H1 (cell line): ENCODE measurements around the gene ADGRG2. TPM values are rescaled to one million over a fixed set of nuclear protein-coding genes. Genes with fewer than 3 reads are reported as not detected.

Source experiments
- CTCF ChIA-PET: fragments of 300-600 bp; sonication (Branson Sonifier 250); formaldehyde crosslinking; loops from one replicate; lab custom pipeline; 2021; ENCODE audit not compliant: partially characterized antibody; lab: Charles Lee
- POLR2A ChIA-PET: fragments of 300-600 bp; sonication (Branson Sonifier 250); formaldehyde crosslinking; loops from one replicate; lab custom pipeline; 2021; ENCODE audit warnings: inconsistent platforms; ENCODE audit not compliant: partially characterized antibody; lab: Charles Lee
- DNase-seq, 2 experiments: peaks; one replicate each; pipeline versions ENCODE4 v3.0.0 to v3.0.0-alpha.2; 2010 to 2022; ENCODE audit warnings: low spot score in 2 of 2, low read depth in 1 of 2, mixed read lengths in 1 of 2
- FAIRE-seq: peaks from 2 replicates; lab custom pipeline; 2011; peaks lifted over from hg19 to GRCh38; lab: Jason Lieb, UNC
- H2AFZ ChIP-seq: 2 replicates; pipeline ENCODE4 v1.8.1; 2012; ENCODE audit warnings: low read length, inconsistent platforms
- H2AK5ac ChIP-seq: 2 replicates; pipeline ENCODE4 v1.6.1; 2013; ENCODE audit warnings: low read depth, low read length
- H2BK120ac ChIP-seq: replicated peaks from 2 replicates; pipeline ENCODE3; 2013; ENCODE audit warnings: low read depth, low read length, inconsistent platforms
- H2BK12ac ChIP-seq: 2 replicates; pipeline ENCODE4 v1.6.1; 2013; ENCODE audit warnings: low read depth, low read length
- H2BK15ac ChIP-seq: 2 replicates; pipeline ENCODE4 v1.6.1; 2013; ENCODE audit warnings: low read length
- H2BK20ac ChIP-seq: 2 replicates; pipeline ENCODE4 v1.6.1; 2013; ENCODE audit warnings: low read length
- H2BK5ac ChIP-seq: 2 replicates; pipeline ENCODE4 v1.6.1; 2013; ENCODE audit warnings: low read depth, low read length
- H3K14ac ChIP-seq: 2 replicates; pipeline ENCODE4 v1.6.1; 2013; ENCODE audit warnings: inconsistent platforms; ENCODE audit not compliant: insufficient read length
- H3K18ac ChIP-seq: 2 replicates; pipeline ENCODE4 v1.6.1; 2013; ENCODE audit warnings: low read length; ENCODE audit errors: extremely low read depth
- H3K23ac ChIP-seq: 2 replicates; pipeline ENCODE4 v1.6.1; 2013; ENCODE audit warnings: inconsistent platforms; ENCODE audit not compliant: insufficient read length
- H3K23me2 ChIP-seq: 2 replicates; pipeline ENCODE4 v1.6.1; 2013; ENCODE audit warnings: low read depth, low read length
- H3K27ac ChIP-seq: 2 replicates; pipeline ENCODE4 v1.6.1; 2011; ENCODE audit warnings: low read depth, low read length, inconsistent platforms
- H3K27me3 ChIP-seq, 4 experiments: replicated peaks in 1 of 4; 1 replicate in 1 of 4; 2 replicates in 3 of 4; pipeline versions ENCODE4 v1.6.1 to v1.8.1; 2011 to 2013; ENCODE audit warnings: low read length in 3 of 4, mild to moderate bottlenecking in 3 of 4, inconsistent platforms in 2 of 4, mixed read lengths in 2 of 4, moderate library complexity in 1 of 4; ENCODE audit not compliant: control insufficient read depth in 3 of 4, insufficient read depth in 3 of 4; ENCODE audit errors: extremely low read depth in 1 of 4
- H3K36me3 ChIP-seq, 4 experiments: 2 replicates each; pipeline versions ENCODE4 v1.6.1 to v1.8.1; 2011 to 2013; ENCODE audit warnings: mild to moderate bottlenecking in 4 of 4, low read length in 3 of 4, moderate library complexity in 2 of 4, control low read depth in 1 of 4, inconsistent platforms in 1 of 4; ENCODE audit not compliant: insufficient read depth in 4 of 4, control insufficient read depth in 2 of 4
- H3K4ac ChIP-seq: replicated peaks from 2 replicates; pipeline ENCODE3; 2013; ENCODE audit warnings: low read length, low read depth, mixed read lengths, inconsistent platforms; ENCODE audit not compliant: insufficient read length
- H3K4me1 ChIP-seq, 4 experiments: replicated peaks in 1 of 4; 1 replicate in 1 of 4; 2 replicates in 3 of 4; pipeline versions ENCODE4 v1.6.1 to v1.8.1; 2011 to 2013; ENCODE audit warnings: low read length in 3 of 4, inconsistent platforms in 2 of 4, mixed read lengths in 1 of 4; ENCODE audit not compliant: insufficient read depth in 4 of 4, control insufficient read depth in 3 of 4
- H3K4me2 ChIP-seq, 2 experiments: 2 replicates each; pipeline versions ENCODE4 v1.6.1 to v1.8.1; 2011 to 2013; ENCODE audit warnings: low read depth in 2 of 2, low read length in 2 of 2, control low read depth in 1 of 2, inconsistent platforms in 1 of 2, mild to moderate bottlenecking in 1 of 2; ENCODE audit not compliant: insufficient read depth in 1 of 2
- H3K4me3 ChIP-seq, 4 experiments: fragments of 200-600, 300-600 bp in 1 of 4; sonication (generic), shearing (Covaris generic), sonication (Bioruptor Twin) in 1 of 4; 2 replicates each; pipeline versions ENCODE4 v1.5.1 to v1.8.1; 2011 to 2016; ENCODE audit warnings: low read length in 4 of 4, low read depth in 3 of 4, control low read depth in 2 of 4, inconsistent platforms in 2 of 4, mild to moderate bottlenecking in 2 of 4, mixed read lengths in 1 of 4, moderate library complexity in 1 of 4; ENCODE audit not compliant: insufficient read depth in 2 of 4; ENCODE audit errors: extremely low read depth in 1 of 4
- H3K56ac ChIP-seq: replicated peaks from 2 replicates; pipeline ENCODE3; 2013; ENCODE audit warnings: low read depth, mild to moderate bottlenecking, mixed read lengths, low read length, inconsistent platforms; ENCODE audit not compliant: insufficient read length
- H3K79me1 ChIP-seq: 2 replicates; pipeline ENCODE4 v1.6.1; 2013; ENCODE audit warnings: low read depth, low read length, control low read depth
- H3K79me2 ChIP-seq, 2 experiments: 2 replicates each; pipeline versions ENCODE4 v1.6.1 to v1.8.1; 2012 to 2013; ENCODE audit warnings: low read length in 2 of 2, mild to moderate bottlenecking in 2 of 2, inconsistent platforms in 1 of 2; ENCODE audit not compliant: insufficient read depth in 2 of 2, control insufficient read depth in 1 of 2
- H3K9ac ChIP-seq, 4 experiments: replicated peaks in 1 of 4; 1 replicate in 1 of 4; 2 replicates in 3 of 4; pipeline versions ENCODE4 v1.6.1 to v1.8.1; 2011 to 2013; ENCODE audit warnings: low read depth in 3 of 4, low read length in 3 of 4, control low read depth in 2 of 4, mild to moderate bottlenecking in 2 of 4, moderate library complexity in 2 of 4, inconsistent platforms in 1 of 4; ENCODE audit errors: extremely low read depth in 1 of 4
- H3K9me3 ChIP-seq, 2 experiments: 2 replicates each; pipeline versions ENCODE4 v1.6.1 to v1.8.1; 2012 to 2013; ENCODE audit warnings: mild to moderate bottlenecking in 2 of 2, moderate library complexity in 2 of 2, control low read depth in 1 of 2, inconsistent platforms in 1 of 2, low read depth in 1 of 2, low read length in 1 of 2, mixed read lengths in 1 of 2; ENCODE audit not compliant: insufficient read depth in 2 of 2
- H4K20me1 ChIP-seq, 2 experiments: replicated peaks in 1 of 2; 2 replicates each; pipeline versions ENCODE3 to v1.8.1; 2011 to 2013; ENCODE audit warnings: inconsistent platforms in 2 of 2, low read length in 2 of 2, mild to moderate bottlenecking in 1 of 2; ENCODE audit not compliant: insufficient read depth in 2 of 2, control insufficient read depth in 1 of 2
- H4K5ac ChIP-seq: 2 replicates; pipeline ENCODE4 v1.6.1; 2013; ENCODE audit warnings: low read length, low read depth, mixed read lengths, inconsistent platforms; ENCODE audit not compliant: insufficient read length
- H4K8ac ChIP-seq: 2 replicates; pipeline ENCODE4 v1.8.0; 2013; ENCODE audit warnings: mild to moderate bottlenecking, moderate library complexity, low read length, inconsistent platforms; ENCODE audit not compliant: insufficient read depth; ENCODE audit errors: extremely low read depth
- H4K91ac ChIP-seq: replicated peaks from 2 replicates; pipeline ENCODE3; 2013; ENCODE audit warnings: low read length, mixed read lengths, inconsistent platforms; ENCODE audit not compliant: insufficient read length
- ATF2 ChIP-seq: IDR thresholded peaks from 2 replicates; pipeline ENCODE4 v1.6.1; 2012; ENCODE audit warnings: low read length, inconsistent platforms
- BCL11A ChIP-seq, 2 experiments: IDR thresholded peaks; one replicate each; pipeline ENCODE4 v1.6.1; 2011; ENCODE audit warnings: low read depth in 2 of 2, low read length in 2 of 2, mild to moderate bottlenecking in 2 of 2
- CBX5 ChIP-seq: fragments of 300-800, 300-1000 bp; sonication (generic); IDR thresholded peaks from 2 replicates; pipeline ENCODE4 v1.7.1; 2016; ENCODE audit warnings: antibody characterized with exemption, low read length, low read depth
- CHD1 ChIP-seq: IDR thresholded peaks from 2 replicates; pipeline ENCODE4 v1.6.1; 2012; ENCODE audit warnings: low read depth, low read length, improper control_type of control experiment
- FOSL1 ChIP-seq: IDR thresholded peaks from 2 replicates; pipeline ENCODE4 v1.6.1; 2011; ENCODE audit warnings: mild to moderate bottlenecking, low read depth, low read length, moderate library complexity; ENCODE audit not compliant: insufficient read depth
- GABPA ChIP-seq: IDR thresholded peaks from 2 replicates; pipeline ENCODE4 v1.6.1; 2011; ENCODE audit warnings: mild to moderate bottlenecking, low read length, moderate library complexity, borderline replicate concordance; ENCODE audit not compliant: insufficient read depth
- JUN ChIP-seq: IDR thresholded peaks from 2 replicates; pipeline ENCODE4 v1.6.1; 2011; ENCODE audit warnings: low read depth, mild to moderate bottlenecking, improper control_type of control experiment, low read length
- JUND ChIP-seq: IDR thresholded peaks from 2 replicates; pipeline ENCODE4 v1.6.1; 2011; ENCODE audit warnings: mild to moderate bottlenecking, improper control_type of control experiment, low read length
- SAP30 ChIP-seq: fragments of 300-600 bp; sonication (generic); IDR thresholded peaks from 2 replicates; pipeline ENCODE4 v1.7.1; 2012; ENCODE audit warnings: low read length, moderate library complexity, mild to moderate bottlenecking, inconsistent platforms; ENCODE audit not compliant: insufficient read depth, insufficient replicate concordance
- SP1 ChIP-seq: IDR thresholded peaks from 2 replicates; pipeline ENCODE4 v1.6.1; 2011; ENCODE audit warnings: low read depth, low read length
- TCF12 ChIP-seq: IDR thresholded peaks from 2 replicates; pipeline ENCODE4 v1.6.1; 2011; ENCODE audit warnings: low read depth, mild to moderate bottlenecking, low read length
- YY1 ChIP-seq: IDR thresholded peaks from 2 replicates; pipeline ENCODE4 v1.6.1; 2011; ENCODE audit warnings: low read depth, mild to moderate bottlenecking, low read length
- WGBS, 2 experiments: shearing (Covaris generic) in 1 of 2; methylation state at CpG; one replicate each; pipeline versions ENCODE4 v1.1.6 to v1.1.7; 2013 to 2015; ENCODE audit warnings: low lambda C conversion rate in 2 of 2, mixed read lengths in 2 of 2, inconsistent platforms in 1 of 2, low coverage in 1 of 2, missing lambda C conversion rate in 1 of 2; ENCODE audit not compliant: insufficient replicate concordance in 2 of 2, insufficient coverage in 1 of 2, insufficient read length in 1 of 2; ENCODE audit errors: extremely low coverage in 1 of 2, missing lambda C conversion rate in 1 of 2; 5-methylcytosine and 5-hydroxymethylcytosine counted together
- polyA plus RNA-seq, 7 experiments: library from polyadenylated mRNA; depleted of rRNA in 3 of 7; stranded (reverse) in 5 of 7; unstranded in 2 of 7; fragments of >200 nt in 5 of 7; fragments of 200-250 nt in 2 of 7; gene quantifications; 1 replicate in 5 of 7; 2 replicates in 1 of 7; 4 replicates in 1 of 7; pipeline versions ENCODE4 v1.2.1 to v1.2.3, GENCODE V29; 2011 to 2013; ENCODE audit warnings: missing spikeins in 2 of 7, mixed read lengths in 2 of 7
- total RNA-seq: library from RNA; stranded (reverse); fragmentation: NEBNext Ultra II Directional; extraction: Animal tissue kit (Norgen Biotek cat#: 25700); gene quantifications from 2 replicates; pipeline ENCODE4 v1.2.1, GENCODE V29; 2021
- TF ChIP-seq, protein P1 (sequence below): IDR thresholded peaks from 2 replicates; pipeline ENCODE4 v1.6.1; 2012; ENCODE audit warnings: inconsistent platforms

ADGRG2 gene
- total and polyA plus RNA-seq, 2 of the 8 experiments (the other 6 are each of a cell fraction or from before 2014, with no cell fraction given) = 8.9 to 13.3 TPM

DNA sequence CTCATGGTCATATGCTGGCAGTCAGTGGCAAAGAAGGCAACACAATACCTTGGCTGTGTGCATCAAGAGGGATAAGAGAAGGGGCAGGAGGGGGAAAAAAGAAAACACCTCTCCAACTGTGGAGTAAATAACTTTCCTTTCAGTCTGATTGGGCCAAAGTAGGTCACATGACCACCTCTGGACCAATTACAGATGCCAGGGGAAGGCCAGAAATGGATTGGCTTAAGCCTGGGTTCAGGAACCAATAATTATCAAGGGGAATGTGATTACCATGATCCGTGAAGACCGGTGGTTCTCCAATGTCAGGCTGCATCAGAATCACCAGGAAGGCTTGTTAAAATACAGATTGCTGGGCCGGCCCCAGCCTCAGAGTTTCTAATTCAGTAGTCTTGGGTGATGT, 7.4 kb upstream of the ADGRG2 start:
- Histone ChIP-seq H4K8ac (no peak overlapping the region), H3K4me2 (no peak overlapping the region), H2AK5ac (no peak overlapping the region), H3K56ac (no peak overlapping the region), H3K23me2 (no peaks in the 10 kb centered on the region), H2BK20ac (no peak overlapping the region), H4K20me1 (no peaks in the 10 kb centered on the region), H3K4me1 (peaks cover 0 to 3% (median 0%) of the 10 kb centered on the region in 4 experiments; a peak in 1 of 7 replicates), H4K5ac (no peak overlapping the region), H3K18ac (no peak overlapping the region), H2BK120ac (no peak overlapping the region), H3K23ac (no peak overlapping the region), H3K79me2 (no peaks in the 10 kb centered on the region), H3K79me1 (no peaks in the 10 kb centered on the region), H4K91ac (no peak overlapping the region), H3K4ac (no peak overlapping the region), H2BK5ac (no peak overlapping the region), H3K27ac (no peak overlapping the region), H3K9ac (no peak overlapping the region), H3K4me3 (no peak overlapping the region), H3K27me3 (no peaks in the 10 kb centered on the region), H2BK12ac (no peak overlapping the region), H3K9me3 (no peaks in the 10 kb centered on the region), H3K36me3 (no peaks in the 10 kb centered on the region), H3K14ac (no peak overlapping the region), H2AFZ (no peak overlapping the region), H2BK15ac (no peak overlapping the region)
- 89% methylated on average over 3 of the region's 3 CpGs; no CpG with 5 or more reads in 1 of the 2 experiments for WGBS, 2 experiments
- ChIA-PET CTCF (no interaction called here), POLR2A (no interaction called here)
- DNase-seq = no peak
- FAIRE-seq = no peak
- TF ChIP-seq TCF12 = no peak
- TF ChIP-seq YY1 = no peak
- no peak for TF ChIP-seq JUND
- TF ChIP-seq CBX5 = no peak
- no peak for TF ChIP-seq SP1
- TF ChIP-seq BCL11A (IDR thresholded peaks at IDR 0.05; ENCODE audit: low read depth in 2 of 2, low read length in 2 of 2) = no peak
- TF ChIP-seq GABPA = no peak
- TF ChIP-seq SAP30 = no peak
- no peak for TF ChIP-seq CHD1
- no peak for TF ChIP-seq ATF2
- TF ChIP-seq FOSL1 = no peak
- TF ChIP-seq JUN = no peak
- TF ChIP-seq, protein P1, sequence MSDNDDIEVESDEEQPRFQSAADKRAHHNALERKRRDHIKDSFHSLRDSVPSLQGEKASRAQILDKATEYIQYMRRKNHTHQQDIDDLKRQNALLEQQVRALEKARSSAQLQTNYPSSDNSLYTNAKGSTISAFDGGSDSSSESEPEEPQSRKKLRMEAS = no peak
